A673 (cell line): ENCODE data around the gene ZFR.

Experiments
- CTCF ChIP-seq: fragments of 300-800, 200-600 bp; sonication (generic); conservative IDR thresholded peaks from 2 replicates; pipeline ENCODE4 v1.5.1; 2017; ENCODE audit warnings: low read depth, mild to moderate bottlenecking, antibody characterized with exemption, low read length, moderate library complexity, mixed read lengths
- EZH2 ChIP-seq: fragments of 200-600 bp; sonication (generic); IDR thresholded peaks from 2 replicates; pipeline ENCODE4 v1.6.1; 2017; ENCODE audit warnings: borderline replicate concordance, low read depth, mild to moderate bottlenecking, mixed read lengths, antibody characterized with exemption, low read length; ENCODE audit not compliant: poor library complexity, severe bottlenecking

DNA sequence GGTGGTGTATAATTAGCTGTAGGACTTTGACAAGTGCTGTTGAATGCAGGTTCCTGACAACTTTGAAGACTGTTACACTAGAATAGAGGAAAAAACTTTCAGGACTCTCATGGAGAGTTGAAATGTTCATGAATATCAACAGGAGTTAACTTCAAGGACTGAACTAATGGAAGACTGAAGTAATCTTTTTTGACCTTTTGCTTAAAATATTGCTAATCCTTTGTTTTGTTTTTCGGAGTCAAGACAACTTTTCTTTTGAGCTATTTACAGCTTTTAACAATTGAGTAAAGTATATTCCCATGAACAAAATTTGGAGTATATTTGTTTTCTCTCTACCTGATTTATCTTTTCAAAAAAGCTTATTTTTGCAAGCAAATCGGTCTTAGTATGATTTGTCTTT lies 97.7 kb downstream of the ZFR start:
- no peak for TF ChIP-seq CTCF
- TF ChIP-seq EZH2 = no peak
